ENCODE results near the gene SCAMP4. TPM values are rescaled to one million over a fixed set of nuclear protein-coding genes. Genes with fewer than 3 reads are reported as not detected.
"Not testable (repeated sequence)": the region's sequence is repeated elsewhere in the genome, so short reads cannot be mapped to it uniquely, and the experiment has no call there.

The SCAMP4 gene
- total and polyA plus RNA-seq, 9 of the 15 experiments (the other 6 are each of a cell fraction or from before 2014, with no cell fraction given), result 0.81 to 45.9 (median 12.8) TPM

DNA sequence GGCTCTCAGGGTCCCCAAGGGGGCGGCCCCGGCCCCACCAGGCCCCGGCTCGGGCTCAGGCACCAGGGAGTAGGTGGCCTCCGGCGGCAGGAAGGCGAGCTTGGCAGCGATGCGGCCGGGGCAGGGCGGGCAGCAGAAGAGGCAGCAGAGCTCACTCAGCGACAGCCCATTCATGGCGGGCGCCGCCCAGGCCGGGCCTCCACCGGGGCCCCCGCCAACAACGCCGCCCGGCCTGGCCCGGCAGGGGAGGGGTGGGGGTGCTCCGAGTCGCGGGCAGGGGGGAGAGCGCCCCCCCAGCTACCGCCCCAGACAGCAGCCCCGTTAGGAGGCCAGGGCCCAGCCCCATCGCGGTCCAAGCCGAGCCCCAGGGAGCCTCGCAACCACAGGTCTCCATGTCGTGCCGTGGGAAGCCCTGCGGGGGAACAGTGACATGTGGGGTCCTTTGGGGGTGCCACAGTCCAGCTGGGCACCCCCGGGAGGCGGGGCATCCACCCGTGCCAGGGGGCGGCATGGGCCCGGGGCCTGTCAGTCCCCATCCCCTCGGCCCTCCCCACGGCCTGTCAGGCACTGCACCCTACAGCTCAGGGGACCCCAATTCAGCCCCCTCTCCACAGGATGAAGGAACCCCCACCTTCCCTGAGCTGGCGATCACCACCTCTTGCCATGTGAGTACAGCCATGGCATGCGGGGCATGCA is 23.7 kb upstream of the SCAMP4 start:
- H3K9me3 ChIP-seq (replicated peaks; ENCODE audit: control insufficient read depth, insufficient read depth, low read depth, low read length); BruUV-seq (replicated peaks); H3K27me3 ChIP-seq (ENCODE audit: control insufficient read depth in 2 of 2, insufficient read depth in 2 of 2, low read length in 2 of 2); H3K27ac ChIP-seq (ENCODE audit: extremely low read depth, low read depth, low read length); DNase-seq (ENCODE audit: extremely low read depth in 1 of 4, low spot score in 3 of 4); CTCF ChIA-PET (ENCODE audit: low intra/inter-chr PET ratio); H2AFZ ChIP-seq (ENCODE audit: low read depth, low read length); H3K4me2 ChIP-seq (ENCODE audit: insufficient read depth, low read length); H3K4me3 ChIP-seq; ATAC-seq; intact Hi-C loops (cut with micrococcal nuclease); in situ Hi-C loops (cut with MboI); FAIRE-seq: not testable (repeated sequence)
- TF ChIP-seq POLR2G (IDR thresholded peaks at IDR 0.05; ENCODE audit: low read depth, low read length) (0 out of 2 replicates have a peak, but pooled peaks have one; percentile 7), RBFOX2 (IDR thresholded peaks at IDR 0.05; ENCODE audit: low read depth, low read length) (peak; percentile 26; the same call in 1 of the 2 replicates)
- TF ChIP-seq, protein P1, sequence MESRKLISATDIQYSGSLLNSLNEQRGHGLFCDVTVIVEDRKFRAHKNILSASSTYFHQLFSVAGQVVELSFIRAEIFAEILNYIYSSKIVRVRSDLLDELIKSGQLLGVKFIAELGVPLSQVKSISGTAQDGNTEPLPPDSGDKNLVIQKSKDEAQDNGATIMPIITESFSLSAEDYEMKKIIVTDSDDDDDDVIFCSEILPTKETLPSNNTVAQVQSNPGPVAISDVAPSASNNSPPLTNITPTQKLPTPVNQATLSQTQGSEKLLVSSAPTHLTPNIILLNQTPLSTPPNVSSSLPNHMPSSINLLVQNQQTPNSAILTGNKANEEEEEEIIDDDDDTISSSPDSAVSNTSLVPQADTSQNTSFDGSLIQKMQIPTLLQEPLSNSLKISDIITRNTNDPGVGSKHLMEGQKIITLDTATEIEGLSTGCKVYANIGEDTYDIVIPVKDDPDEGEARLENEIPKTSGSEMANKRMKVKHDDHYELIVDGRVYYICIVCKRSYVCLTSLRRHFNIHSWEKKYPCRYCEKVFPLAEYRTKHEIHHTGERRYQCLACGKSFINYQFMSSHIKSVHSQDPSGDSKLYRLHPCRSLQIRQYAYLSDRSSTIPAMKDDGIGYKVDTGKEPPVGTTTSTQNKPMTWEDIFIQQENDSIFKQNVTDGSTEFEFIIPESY (CRISPR knock-in tag; IDR thresholded peaks at IDR 0.05), result peak; percentile 36; the same call in 1 of the 2 replicates
- POLR2A ChIA-PET, result interaction anchor here (1.3 kb wide), 1 partner anchor 10 kb away, joined by 4 read pairs; no protein-coding TSS in a partner anchor
- H3K9me1 ChIP-seq (ENCODE audit: control insufficient read depth, insufficient read depth, low read length), result peaks cover 14% of the 10 kb centered on the region
- H3K9ac ChIP-seq (ENCODE audit: insufficient read depth in 1 of 2, low read depth in 2 of 2, low read length in 2 of 2), result peak overlapping the region in 1 of 2 experiments; percentile 99; a peak in 2 of 4 replicates
- H3K79me2 ChIP-seq (ENCODE audit: control insufficient read depth, insufficient read depth, low read length), result peaks cover 46% of the 10 kb centered on the region
- peaks cover 37% of the 10 kb centered on the region; the same call in 1 of the 2 replicates for H4K20me1 ChIP-seq (replicated peaks; ENCODE audit: control insufficient read depth, insufficient read depth, low read length)
- H3K36me3 ChIP-seq (ENCODE audit: control insufficient read depth, insufficient read depth, low read length), result peaks cover 27% of the 10 kb centered on the region; the same call in 2 of the 3 replicates
- 85% methylated on average over 13 of the region's 44 CpGs for WGBS (ENCODE audit: insufficient coverage, low coverage, missing lambda C conversion rate)
- H3K4me1 ChIP-seq (replicated peaks in 1 of 2; ENCODE audit: control insufficient read depth in 2 of 2, insufficient read depth in 2 of 2, low read length in 2 of 2), result peaks cover 25 to 65% of the 10 kb centered on the region in 2 experiments

Measured in K562 (cell line).